Mesothelial cell of epicardium (in vitro differentiated cells): Measurements from ENCODE around the gene SMARCD3. TPM values are rescaled to one million over a fixed set of nuclear protein-coding genes. Genes with fewer than 3 reads are reported as not detected.

ENCODE experiments used
- DNase-seq, 2 experiments: peaks; one replicate each; pipeline ENCODE4 v3.0.0; 2021; ENCODE audit warnings: low spot score in 2 of 2; ENCODE audit not compliant: unreplicated experiment in 2 of 2
- H3K27ac Mint-ChIP-seq: 2 replicates; pipeline ENCODE4 v1.8.0; 2021; ENCODE audit warnings: mixed read lengths
- H3K27me3 Mint-ChIP-seq: 2 replicates; pipeline ENCODE4 v1.8.0; 2021; ENCODE audit warnings: low read depth, mixed read lengths
- H3K36me3 Mint-ChIP-seq: 2 replicates; pipeline ENCODE4 v1.8.0; 2021; ENCODE audit warnings: mixed read lengths
- H3K4me1 Mint-ChIP-seq: 2 replicates; pipeline ENCODE4 v1.8.0; 2021; ENCODE audit warnings: mixed read lengths
- H3K4me3 Mint-ChIP-seq: 2 replicates; pipeline ENCODE4 v1.8.0; 2021; ENCODE audit warnings: mild to moderate bottlenecking, moderate library complexity, mixed read lengths
- H3K9me3 Mint-ChIP-seq: 2 replicates; pipeline ENCODE4 v1.8.0; 2021; ENCODE audit warnings: mixed read lengths
- total RNA-seq: library from RNA; stranded (reverse); gene quantifications from 3 replicates; pipeline ENCODE4 v1.2.1, GENCODE V29; 2021
- TF ChIP-seq, protein P1 (sequence below): fragments of 200-600 bp; sonication (generic); IDR thresholded peaks from one replicate; pipeline ENCODE4 v1.5.0; 2021; ENCODE audit warnings: antibody characterized with exemption; ENCODE audit not compliant: unreplicated experiment

Gene SMARCD3
- total RNA-seq, 1 donor from 2014 or later: 114 TPM

DNA sequence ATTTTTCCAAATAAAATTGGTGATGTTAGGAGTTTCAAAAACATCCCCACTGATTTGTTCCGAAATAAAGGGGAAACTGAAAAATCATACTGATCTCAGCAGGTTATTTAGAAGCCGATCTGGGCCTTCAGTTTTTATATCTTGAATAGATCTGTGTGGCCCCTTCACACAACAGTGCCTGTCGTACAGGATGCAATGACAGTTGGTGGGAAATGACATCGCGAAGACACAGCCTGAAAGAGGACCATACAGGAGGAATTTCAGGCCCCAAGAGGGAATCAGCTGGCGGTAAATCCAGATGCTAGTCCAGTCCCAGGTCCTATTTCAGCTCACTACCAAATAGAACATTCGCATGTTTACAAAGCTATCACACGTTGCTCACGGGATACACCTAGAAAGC lies 41.2 kb downstream of the SMARCD3 start:
- TF ChIP-seq, protein P1, sequence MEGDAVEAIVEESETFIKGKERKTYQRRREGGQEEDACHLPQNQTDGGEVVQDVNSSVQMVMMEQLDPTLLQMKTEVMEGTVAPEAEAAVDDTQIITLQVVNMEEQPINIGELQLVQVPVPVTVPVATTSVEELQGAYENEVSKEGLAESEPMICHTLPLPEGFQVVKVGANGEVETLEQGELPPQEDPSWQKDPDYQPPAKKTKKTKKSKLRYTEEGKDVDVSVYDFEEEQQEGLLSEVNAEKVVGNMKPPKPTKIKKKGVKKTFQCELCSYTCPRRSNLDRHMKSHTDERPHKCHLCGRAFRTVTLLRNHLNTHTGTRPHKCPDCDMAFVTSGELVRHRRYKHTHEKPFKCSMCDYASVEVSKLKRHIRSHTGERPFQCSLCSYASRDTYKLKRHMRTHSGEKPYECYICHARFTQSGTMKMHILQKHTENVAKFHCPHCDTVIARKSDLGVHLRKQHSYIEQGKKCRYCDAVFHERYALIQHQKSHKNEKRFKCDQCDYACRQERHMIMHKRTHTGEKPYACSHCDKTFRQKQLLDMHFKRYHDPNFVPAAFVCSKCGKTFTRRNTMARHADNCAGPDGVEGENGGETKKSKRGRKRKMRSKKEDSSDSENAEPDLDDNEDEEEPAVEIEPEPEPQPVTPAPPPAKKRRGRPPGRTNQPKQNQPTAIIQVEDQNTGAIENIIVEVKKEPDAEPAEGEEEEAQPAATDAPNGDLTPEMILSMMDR: no peak
- no peaks in the 10 kb centered on the region for H3K9me3 Mint-ChIP-seq

DNA sequence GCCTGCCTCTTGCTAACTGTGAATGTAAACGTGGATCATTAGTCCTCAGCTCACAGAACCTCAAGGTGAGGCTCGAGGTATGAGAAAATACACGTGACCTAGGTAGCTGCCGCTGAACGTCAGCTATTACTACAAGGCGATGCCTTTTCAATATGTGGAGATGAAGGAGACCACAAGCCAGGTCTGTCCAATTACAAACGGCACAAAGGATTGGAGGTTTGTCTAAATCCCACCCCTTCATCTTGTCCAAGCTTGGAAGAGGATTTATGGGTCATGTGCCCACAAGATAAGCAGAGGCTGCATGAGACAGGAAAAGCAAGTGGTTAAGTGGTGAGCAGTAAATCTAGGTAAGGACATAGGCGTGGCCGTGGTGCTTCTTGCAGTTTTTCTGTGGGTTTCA lies 41.6 kb downstream of the SMARCD3 start:
- H3K36me3 Mint-ChIP-seq: no peaks in the 10 kb centered on the region
- no peaks in the 10 kb centered on the region for H3K9me3 Mint-ChIP-seq
- peaks cover 49% of the 10 kb centered on the region for H3K27me3 Mint-ChIP-seq
- no peak for DNase-seq
- H3K4me1 Mint-ChIP-seq: peaks cover 9% of the 10 kb centered on the region
- no peak overlapping the region for H3K4me3 Mint-ChIP-seq
- TF ChIP-seq, protein P1: no peak
- H3K27ac Mint-ChIP-seq: no peak overlapping the region

More for the DNA sequence above, 41.2 kb downstream of the SMARCD3 start:
- peaks cover 9% of the 10 kb centered on the region for H3K4me1 Mint-ChIP-seq
- no peak overlapping the region for H3K4me3 Mint-ChIP-seq
- peaks cover 45% of the 10 kb centered on the region for H3K27me3 Mint-ChIP-seq
- no peak overlapping the region for H3K27ac Mint-ChIP-seq
- H3K36me3 Mint-ChIP-seq: no peaks in the 10 kb centered on the region
- no peak for DNase-seq

DNA sequence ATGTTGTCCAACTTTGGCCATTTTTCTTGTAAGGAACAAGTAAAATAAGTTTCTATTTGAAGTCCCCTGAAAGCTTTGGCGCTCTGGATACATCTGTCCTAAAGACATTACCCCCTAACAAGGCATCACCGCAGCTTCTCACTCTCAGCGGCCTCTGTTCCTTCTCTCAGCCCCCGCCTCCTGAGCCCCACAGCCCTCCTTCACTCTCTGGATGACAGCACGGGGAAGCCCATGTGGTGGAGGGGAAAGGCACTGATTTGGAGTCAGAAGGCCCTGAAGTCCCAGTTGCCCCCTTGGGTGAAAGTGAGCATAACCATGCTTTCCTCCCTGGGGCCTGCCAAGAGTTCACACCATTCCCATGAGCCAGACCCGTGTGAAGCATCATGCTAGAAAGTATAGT lies 42.8 kb downstream of the SMARCD3 start:
- no peaks in the 10 kb centered on the region for H3K36me3 Mint-ChIP-seq
- TF ChIP-seq, protein P1: no peak
- H3K27me3 Mint-ChIP-seq: peaks cover 56% of the 10 kb centered on the region
- DNase-seq: no peak
- H3K9me3 Mint-ChIP-seq: no peaks in the 10 kb centered on the region
- peaks cover 9% of the 10 kb centered on the region for H3K4me1 Mint-ChIP-seq
- no peak overlapping the region for H3K27ac Mint-ChIP-seq
- H3K4me3 Mint-ChIP-seq: no peak overlapping the region

DNA sequence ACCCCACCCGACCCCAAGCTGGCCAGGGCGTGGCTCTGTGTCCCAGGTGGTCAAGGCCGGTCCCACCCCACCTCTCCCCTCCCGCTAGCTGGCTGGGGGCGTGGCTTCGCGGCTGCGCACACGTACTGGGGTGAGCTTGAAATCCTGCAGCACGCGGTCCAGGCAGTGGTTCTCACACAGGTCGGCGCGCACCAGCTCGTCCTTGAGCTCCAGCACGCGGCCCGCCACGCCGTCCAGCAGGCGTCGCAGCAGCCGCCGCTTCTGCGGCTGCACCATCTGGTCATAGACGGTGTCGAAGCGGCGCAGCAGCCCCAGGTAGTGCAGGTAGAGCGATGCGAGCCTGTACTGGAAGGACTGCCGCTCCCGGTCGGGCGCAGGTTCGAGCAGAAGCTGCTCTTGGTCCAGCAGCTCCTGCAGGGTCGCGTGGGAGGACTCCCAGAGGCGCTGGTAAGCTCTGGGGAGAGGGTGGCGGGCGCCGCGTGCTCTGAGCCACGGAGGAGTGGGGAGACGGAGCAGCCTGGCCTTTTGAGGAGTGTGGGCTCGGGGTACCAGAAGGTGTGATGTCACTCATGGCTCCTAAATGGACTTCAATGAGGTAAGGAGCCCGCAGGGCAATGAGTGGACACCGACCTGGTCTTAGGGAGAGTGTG lies 44.0 kb downstream of the SMARCD3 start:
- no peak for DNase-seq
- TF ChIP-seq, protein P1: no peak
- Mint-ChIP-seq H3K4me1 (peaks cover 9% of the 10 kb centered on the region), H3K9me3 (no peaks in the 10 kb centered on the region), H3K36me3 (no peaks in the 10 kb centered on the region), H3K27ac (no peak overlapping the region), H3K27me3 (peaks cover 55% of the 10 kb centered on the region), H3K4me3 (no peak overlapping the region)

DNA sequence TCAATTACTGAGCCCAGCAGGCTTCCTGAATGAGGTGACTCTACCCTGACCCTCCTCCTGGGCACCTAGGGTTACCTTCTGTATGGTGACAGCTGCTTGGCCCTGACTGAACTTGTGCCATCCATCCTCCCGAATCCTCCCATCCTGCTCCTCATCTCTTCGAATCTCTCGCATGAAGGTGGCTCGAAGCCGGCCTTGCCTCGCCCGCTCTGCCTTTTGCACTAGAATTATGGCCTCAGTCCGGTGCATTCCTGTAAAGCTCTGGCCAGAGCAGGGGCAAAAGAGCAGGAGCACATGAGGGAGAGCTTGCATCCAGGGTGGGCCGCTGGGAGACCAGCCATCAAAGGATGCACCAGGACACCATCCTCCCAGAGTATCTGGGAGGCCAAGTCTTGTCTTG lies 45.7 kb downstream of the SMARCD3 start:
- Mint-ChIP-seq H3K27ac (no peak overlapping the region), H3K4me3 (no peak overlapping the region), H3K36me3 (no peaks in the 10 kb centered on the region), H3K9me3 (no peaks in the 10 kb centered on the region), H3K4me1 (peaks cover 9% of the 10 kb centered on the region), H3K27me3 (peaks cover 51% of the 10 kb centered on the region)
- TF ChIP-seq, protein P1: no peak
- DNase-seq: no peak
